ENCODE results near the gene NLRP6.

- TF ChIP-seq, protein P1, sequence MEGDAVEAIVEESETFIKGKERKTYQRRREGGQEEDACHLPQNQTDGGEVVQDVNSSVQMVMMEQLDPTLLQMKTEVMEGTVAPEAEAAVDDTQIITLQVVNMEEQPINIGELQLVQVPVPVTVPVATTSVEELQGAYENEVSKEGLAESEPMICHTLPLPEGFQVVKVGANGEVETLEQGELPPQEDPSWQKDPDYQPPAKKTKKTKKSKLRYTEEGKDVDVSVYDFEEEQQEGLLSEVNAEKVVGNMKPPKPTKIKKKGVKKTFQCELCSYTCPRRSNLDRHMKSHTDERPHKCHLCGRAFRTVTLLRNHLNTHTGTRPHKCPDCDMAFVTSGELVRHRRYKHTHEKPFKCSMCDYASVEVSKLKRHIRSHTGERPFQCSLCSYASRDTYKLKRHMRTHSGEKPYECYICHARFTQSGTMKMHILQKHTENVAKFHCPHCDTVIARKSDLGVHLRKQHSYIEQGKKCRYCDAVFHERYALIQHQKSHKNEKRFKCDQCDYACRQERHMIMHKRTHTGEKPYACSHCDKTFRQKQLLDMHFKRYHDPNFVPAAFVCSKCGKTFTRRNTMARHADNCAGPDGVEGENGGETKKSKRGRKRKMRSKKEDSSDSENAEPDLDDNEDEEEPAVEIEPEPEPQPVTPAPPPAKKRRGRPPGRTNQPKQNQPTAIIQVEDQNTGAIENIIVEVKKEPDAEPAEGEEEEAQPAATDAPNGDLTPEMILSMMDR (IDR thresholded peaks at IDR 0.05): no peak
- TF ChIP-seq POLR2AphosphoS5 (IDR thresholded peaks at IDR 0.05): no peak
Observed at GRCh38 chr11:241634-242033, 36.6 kb upstream of the NLRP6 start.
